GM12878 (cell line): ENCODE results near the gene TTC39B. TPM values are rescaled to one million over a fixed set of nuclear protein-coding genes. Genes with fewer than 3 reads are reported as not detected.

Experiments used
- ATAC-seq: fragments of 200-7000 bp; cut with Tn5 transposase; 3 replicates; pipeline ENCODE4 v1.9.1; 2020; ENCODE audit warnings: mild to moderate bottlenecking, moderate library complexity
- BruUV-seq: library from RNA; stranded (reverse); fragments of 400-500 nt; replicated peaks from 2 replicates; lab custom pipeline; 2021; lab: Mats Ljungman, UMichigan
- CTCF ChIA-PET: fragments of 300-600 bp; sonication (Branson Sonifier 250); formaldehyde crosslinking; extraction: SDS; loops from one replicate; lab custom pipeline; 2021; ENCODE audit warnings: inconsistent platforms; lab: Yijun Ruan, JAX
- POLR2A ChIA-PET: fragments of 350-600 bp; formaldehyde crosslinking; extraction: SDS; loops from one replicate; lab custom pipeline; 2021; ENCODE audit warnings: inconsistent platforms; lab: Charles Lee
- RAD21 ChIA-PET: fragments of 300-600 bp; sonication (Branson Sonifier 250); formaldehyde crosslinking; loops from one replicate; lab custom pipeline; 2023; ENCODE audit warnings: antibody characterized with exemption; ENCODE audit not compliant: unreplicated experiment; lab: Charles Lee
- SMC1A ChIA-PET: fragments of 300-600 bp; sonication (Branson Sonifier 250); formaldehyde crosslinking; loops from one replicate; lab custom pipeline; 2023; ENCODE audit not compliant: unreplicated experiment, uncharacterized antibody; lab: Charles Lee
- DNase-seq: peaks from one replicate; pipeline ENCODE4 v3.0.0-alpha.2; 2011; ENCODE audit warnings: low read depth, low spot score
- FAIRE-seq: peaks from 3 replicates; lab custom pipeline; 2011; peaks lifted over from hg19 to GRCh38; lab: Jason Lieb, UNC
- H2AFZ ChIP-seq: 2 replicates; pipeline ENCODE4 v1.6.0; 2011; ENCODE audit warnings: low read depth, low read length, control low read depth; ENCODE audit not compliant: control insufficient read depth
- H3K27ac ChIP-seq: 2 replicates; pipeline ENCODE4 v1.5.1; 2011; ENCODE audit warnings: control low read depth; ENCODE audit not compliant: control insufficient read depth, insufficient read depth
- H3K27me3 ChIP-seq, 2 experiments: replicated peaks in 1 of 2; 2 replicates each; pipeline versions ENCODE4 v1.6.0 to v1.6.1; 2011; ENCODE audit warnings: low read length in 1 of 2; ENCODE audit not compliant: control insufficient read depth in 2 of 2, insufficient read depth in 2 of 2
- H3K36me3 ChIP-seq, 2 experiments: 2 replicates each; pipeline ENCODE4 v1.5.1; 2011; ENCODE audit warnings: low read length in 1 of 2; ENCODE audit not compliant: control insufficient read depth in 2 of 2, insufficient read depth in 2 of 2
- H3K4me1 ChIP-seq: 2 replicates; pipeline ENCODE4 v1.6.1; 2011; ENCODE audit warnings: mild to moderate bottlenecking, low read length, moderate library complexity, mixed read lengths; ENCODE audit not compliant: control insufficient read depth, insufficient read depth
- H3K4me2 ChIP-seq: 2 replicates; pipeline ENCODE4 v1.6.0; 2011; ENCODE audit warnings: control low read depth; ENCODE audit not compliant: control insufficient read depth, insufficient read depth
- H3K4me3 ChIP-seq: fragments of 200-600 bp; sonication (generic); 2 replicates; pipeline ENCODE4 v1.5.1; 2016
- H3K79me2 ChIP-seq: 2 replicates; pipeline ENCODE4 v1.6.0; 2011; ENCODE audit warnings: low read length; ENCODE audit not compliant: control insufficient read depth, insufficient read depth
- H3K9ac ChIP-seq: 2 replicates; pipeline ENCODE4 v1.8.0; 2011; ENCODE audit warnings: low read length, control low read depth, mixed read lengths; ENCODE audit not compliant: control insufficient read depth, insufficient read depth
- H3K9me3 ChIP-seq: replicated peaks from 3 replicates; pipeline ENCODE4 v1.5.1; 2011; ENCODE audit warnings: mild to moderate bottlenecking, low read length; ENCODE audit not compliant: control insufficient read depth, insufficient read depth
- H4K20me1 ChIP-seq: 2 replicates; pipeline ENCODE4 v1.6.0; 2011; ENCODE audit not compliant: control insufficient read depth, insufficient read depth
- CBX5 ChIP-seq: sonication (generic); IDR thresholded peaks from 2 replicates; pipeline ENCODE4 v1.6.1; 2016; ENCODE audit warnings: low read depth, moderate library complexity, mild to moderate bottlenecking, inconsistent platforms
- CEBPB ChIP-seq, 2 experiments: fragments of 150-350 bp in 1 of 2; IDR thresholded peaks; 2 replicates each; pipeline ENCODE4 v1.6.1; 2012 to 2014; ENCODE audit warnings: low read depth in 2 of 2, low read length in 2 of 2, borderline replicate concordance in 1 of 2, inconsistent platforms in 1 of 2
- ETV6 ChIP-seq, 2 experiments: fragments of 450-650 bp in 1 of 2; IDR thresholded peaks in 1 of 2; conservative IDR thresholded peaks in 1 of 2; 2 replicates each; pipeline ENCODE4 v1.6.1; 2014; ENCODE audit warnings: antibody characterized with exemption in 1 of 2, borderline replicate concordance in 1 of 2, low read depth in 1 of 2, mild to moderate bottlenecking in 1 of 2, moderate library complexity in 1 of 2
- LARP7 ChIP-seq: fragments of 450-650 bp; IDR thresholded peaks from 2 replicates; pipeline ENCODE4 v1.6.1; 2017; ENCODE audit warnings: mild to moderate bottlenecking
- NFYB ChIP-seq: IDR thresholded peaks from 2 replicates; pipeline ENCODE4 v1.6.1; 2011; ENCODE audit warnings: low read depth, mild to moderate bottlenecking, low read length, improper control_type of control experiment, moderate library complexity; ENCODE audit not compliant: insufficient read depth
- PML ChIP-seq: IDR thresholded peaks from 2 replicates; pipeline ENCODE4 v1.6.1; 2012; ENCODE audit warnings: low read length, inconsistent platforms
- RFX5 ChIP-seq: IDR thresholded peaks from 2 replicates; pipeline ENCODE4 v1.6.1; 2011; ENCODE audit warnings: low read depth, low read length, improper control_type of control experiment
- STAT1 ChIP-seq: fragments of 450-650 bp; conservative IDR thresholded peaks from 2 replicates; pipeline ENCODE4 v1.6.1; 2014; ENCODE audit warnings: antibody characterized with exemption, mild to moderate bottlenecking
- YY1 ChIP-seq: IDR thresholded peaks from 2 replicates; pipeline ENCODE4 v1.6.1; 2011; ENCODE audit warnings: low read depth, mild to moderate bottlenecking, low read length
- ZNF274 ChIP-seq: IDR thresholded peaks from one replicate; pipeline ENCODE4 v1.8.0; 2011; ENCODE audit not compliant: insufficient read length, insufficient read depth
- ZNF592 ChIP-seq: fragments of 450-650 bp; IDR thresholded peaks from 2 replicates; pipeline ENCODE4 v1.6.1; 2017; ENCODE audit warnings: mild to moderate bottlenecking, moderate library complexity
- WGBS: methylation state at CpG from one replicate; pipeline ENCODE4 v1.1.6; 2016; ENCODE audit warnings: low lambda C conversion rate; ENCODE audit not compliant: insufficient replicate concordance, insufficient coverage; ENCODE audit errors: missing lambda C conversion rate; 5-methylcytosine and 5-hydroxymethylcytosine counted together
- in situ Hi-C: fragments of 300-500 bp; cut with MboI; formaldehyde crosslinking; loops from 9 replicates; pipeline ENCODE4 v1.14.3; 2018; ENCODE audit warnings: mixed read lengths
- intact Hi-C: fragments of 100-400 bp; cut with micrococcal nuclease; formaldehyde crosslinking; loops from one replicate; pipeline ENCODE4 v1.14.2; 2022; ENCODE audit not compliant: unreplicated experiment
- polyA plus RNA-seq, 11 experiments: library from polyadenylated mRNA; depleted of rRNA in 4 of 11; unstranded in 6 of 11; stranded (reverse) in 5 of 11; fragments of >200 nt; fragmentation: Nextera tagmentation in 4 of 11; fragmentation: Illumina TruSeq in 1 of 11; extraction: Ambion mirVana in 4 of 11; extraction: Trizol in 1 of 11; gene quantifications; 1 replicate in 1 of 11; 2 replicates in 10 of 11; pipeline versions ENCODE4 v1.2.1 to v1.2.3, GENCODE V29; 2011 to 2016; ENCODE audit warnings: inconsistent platforms in 2 of 11, missing spikeins in 2 of 11, low read depth in 1 of 11
- total RNA-seq, 4 experiments: library from RNA; depleted of rRNA in 3 of 4; stranded (reverse); fragments of >200 nt in 3 of 4; fragmentation: Illumina TruSeq in 1 of 4; extraction: Trizol in 1 of 4; gene quantifications; 2 replicates each; pipeline versions ENCODE4 v1.2.1 to v1.2.3, GENCODE V29; 2013 to 2021

TTC39B gene
- total and polyA plus RNA-seq, 10 of the 15 experiments (the other 5 are each of a cell fraction or from before 2014, with no cell fraction given) = 0.68 to 2.5 (median 1.5) TPM

- Histone ChIP-seq H3K9ac (no peak overlapping the region), H3K36me3 (no peaks in the 10 kb centered on the region), H3K27me3 (no peaks in the 10 kb centered on the region), H2AFZ (no peak overlapping the region), H3K79me2 (no peaks in the 10 kb centered on the region), H3K4me3 (no peak overlapping the region), H3K4me2 (no peak overlapping the region), H3K4me1 (no peaks in the 10 kb centered on the region), H3K27ac (no peak overlapping the region), H3K9me3 (no peaks in the 10 kb centered on the region), H4K20me1 (no peaks in the 10 kb centered on the region)
- no TSS peak for BruUV-seq
- ChIA-PET CTCF (no interaction called here), POLR2A (no interaction called here), SMC1A (no interaction called here), RAD21 (no interaction called here)
- ATAC-seq = no peak
- intact Hi-C loops = no loop called here
- WGBS = 31% methylated on average over 4 of the region's 4 CpGs
- in situ Hi-C loops = loop anchor here (5.0 kb wide), 1 partner anchor 52 kb away; no protein-coding TSS in a partner anchor
- FAIRE-seq = no peak
- TF ChIP-seq ETV6 (conservative IDR thresholded peaks at IDR 0.05 in 1 of 2, IDR thresholded peaks at IDR 0.05 in 1 of 2; ENCODE audit: borderline replicate concordance in 1 of 2, low read depth in 1 of 2) (no peak), STAT1 (no peak), LARP7 (no peak), ZNF274 (no peak), YY1 (no peak), RFX5 (no peak), CBX5 (no peak), PML (no peak), NFYB (no peak), ZNF592 (no peak), CEBPB (IDR thresholded peaks at IDR 0.05; ENCODE audit: borderline replicate concordance in 1 of 2, low read depth in 2 of 2, low read length in 2 of 2) (no peak)
- no peak for DNase-seq
Observed at GRCh38 chr9:15155323-15155722, 151.7 kb downstream of the TTC39B start.
